IMR-90 (cell line): ENCODE data around the gene ATP11A. TPM values are rescaled to one million over a fixed set of nuclear protein-coding genes. Genes with fewer than 3 reads are reported as not detected.

ENCODE experiments used
- ATAC-seq: fragments of 200-7000 bp; cut with Tn5 transposase; 2 replicates; pipeline ENCODE4 v1.9.1; 2020; ENCODE audit warnings: low read depth, mild to moderate bottlenecking, moderate library complexity
- BruUV-seq: library from RNA; stranded (reverse); fragments of 400-500 nt; replicated peaks from 2 replicates; lab custom pipeline; 2021; lab: Mats Ljungman, UMichigan
- CTCF ChIA-PET: fragments of 300-600 bp; formaldehyde crosslinking; extraction: SDS; loops from one replicate; lab custom pipeline; 2021; ENCODE audit warnings: antibody characterized with exemption; lab: Yijun Ruan, JAX
- POLR2A ChIA-PET: fragments of 300-600 bp; sonication (Branson Sonifier 250); formaldehyde crosslinking; loops from one replicate; lab custom pipeline; 2022; ENCODE audit warnings: antibody characterized with exemption; ENCODE audit not compliant: unreplicated experiment; lab: Charles Lee
- DNase-seq: peaks from one replicate; pipeline ENCODE4 v3.0.0; 2013
- H2AFZ ChIP-seq: replicated peaks from 2 replicates; pipeline ENCODE3; 2013; ENCODE audit warnings: low read length, mild to moderate bottlenecking; ENCODE audit not compliant: poor library complexity
- H2AK5ac ChIP-seq: 2 replicates; pipeline ENCODE4 v1.6.1; 2013; ENCODE audit warnings: low read depth, low read length, inconsistent platforms
- H2AK9ac ChIP-seq: replicated peaks from 2 replicates; pipeline ENCODE3; 2013; ENCODE audit warnings: mild to moderate bottlenecking, low read depth, low read length, moderate library complexity; ENCODE audit not compliant: poor library complexity
- H2BK120ac ChIP-seq: 2 replicates; pipeline ENCODE4 v1.6.1; 2013; ENCODE audit warnings: low read depth, low read length, inconsistent platforms
- H2BK15ac ChIP-seq: 3 replicates; pipeline ENCODE4 v1.6.1; 2013; ENCODE audit warnings: low read depth, low read length, inconsistent platforms
- H2BK20ac ChIP-seq: 2 replicates; pipeline ENCODE4 v1.6.1; 2013; ENCODE audit warnings: low read depth, mild to moderate bottlenecking, inconsistent platforms, low read length, moderate library complexity
- H2BK5ac ChIP-seq: 2 replicates; pipeline ENCODE4 v1.6.1; 2013; ENCODE audit warnings: mild to moderate bottlenecking, low read depth, low read length, inconsistent platforms; ENCODE audit not compliant: poor library complexity, severe bottlenecking
- H3K14ac ChIP-seq: replicated peaks from 2 replicates; pipeline ENCODE4 v1.6.1; 2013; ENCODE audit warnings: low read depth, low read length, inconsistent platforms
- H3K18ac ChIP-seq: 2 replicates; pipeline ENCODE4 v1.6.1; 2013; ENCODE audit warnings: low read depth, low read length, control low read depth
- H3K23ac ChIP-seq: 2 replicates; pipeline ENCODE4 v1.6.1; 2013; ENCODE audit warnings: low read depth, low read length, inconsistent platforms
- H3K27ac ChIP-seq: 2 replicates; pipeline ENCODE4 v1.5.1; 2013; ENCODE audit warnings: mild to moderate bottlenecking, control low read depth, low read length; ENCODE audit not compliant: insufficient read depth
- H3K27me3 ChIP-seq: 2 replicates; pipeline ENCODE4 v1.6.1; 2013; ENCODE audit warnings: low read length; ENCODE audit not compliant: control insufficient read depth, insufficient read depth
- H3K36me3 ChIP-seq: 2 replicates; pipeline ENCODE4 v1.6.1; 2013; ENCODE audit warnings: low read length, mixed read lengths; ENCODE audit not compliant: control insufficient read depth, insufficient read depth
- H3K4ac ChIP-seq: 2 replicates; pipeline ENCODE4 v1.6.1; 2013; ENCODE audit warnings: low read depth, low read length, inconsistent platforms
- H3K4me1 ChIP-seq: 2 replicates; pipeline ENCODE4 v1.6.1; 2013; ENCODE audit warnings: low read length, mixed read lengths; ENCODE audit not compliant: control insufficient read depth, insufficient read depth
- H3K4me2 ChIP-seq: 2 replicates; pipeline ENCODE4 v1.6.1; 2013; ENCODE audit warnings: low read depth, mild to moderate bottlenecking, control low read depth, low read length, moderate library complexity
- H3K4me3 ChIP-seq: 2 replicates; pipeline ENCODE4 v1.5.1; 2013; ENCODE audit warnings: low read depth, mild to moderate bottlenecking, control low read depth, low read length, moderate library complexity; ENCODE audit not compliant: insufficient read depth
- H3K56ac ChIP-seq: 2 replicates; pipeline ENCODE4 v1.6.1; 2013; ENCODE audit warnings: low read length, inconsistent platforms; ENCODE audit not compliant: insufficient read depth; ENCODE audit errors: extremely low read depth
- H3K79me1 ChIP-seq, 2 experiments: 2 replicates each; pipeline ENCODE4 v1.6.1; 2013; ENCODE audit warnings: low read length in 2 of 2, inconsistent platforms in 1 of 2, low read depth in 1 of 2
- H3K9ac ChIP-seq: 2 replicates; pipeline ENCODE4 v1.6.1; 2013; ENCODE audit warnings: low read depth, low read length, control low read depth
- H3K9me1 ChIP-seq: 2 replicates; pipeline ENCODE4 v1.6.1; 2013; ENCODE audit warnings: low read length, inconsistent platforms; ENCODE audit not compliant: insufficient read depth
- H3K9me3 ChIP-seq: 2 replicates; pipeline ENCODE4 v1.6.1; 2013; ENCODE audit warnings: low read length; ENCODE audit not compliant: control insufficient read depth, insufficient read depth
- H4K20me1 ChIP-seq: 2 replicates; pipeline ENCODE4 v1.6.1; 2013; ENCODE audit warnings: low read length, inconsistent platforms; ENCODE audit not compliant: insufficient read depth
- H4K5ac ChIP-seq: 2 replicates; pipeline ENCODE4 v1.6.1; 2013; ENCODE audit warnings: mild to moderate bottlenecking, low read depth, low read length, control low read depth
- H4K8ac ChIP-seq, 2 experiments: 2 replicates each; pipeline ENCODE4 v1.6.1; 2013; ENCODE audit warnings: low read depth in 2 of 2, low read length in 2 of 2, control low read depth in 1 of 2, inconsistent platforms in 1 of 2
- H4K91ac ChIP-seq: 2 replicates; pipeline ENCODE4 v1.6.1; 2013; ENCODE audit warnings: low read depth, low read length, inconsistent platforms; ENCODE audit not compliant: insufficient read depth
- CEBPB ChIP-seq: IDR thresholded peaks from 2 replicates; pipeline ENCODE4 v1.6.1; 2012; ENCODE audit warnings: low read depth, low read length, improper control_type of control experiment
- CHD1 ChIP-seq: IDR thresholded peaks from 2 replicates; pipeline ENCODE4 v1.6.1; 2012; ENCODE audit warnings: low read depth, low read length, improper control_type of control experiment
- CTCF ChIP-seq: conservative IDR thresholded peaks from 2 replicates; pipeline ENCODE4 v1.5.1; 2012; ENCODE audit warnings: mild to moderate bottlenecking, low read depth, low read length, improper control_type of control experiment
- ELK1 ChIP-seq: fragments of 150-350 bp; IDR thresholded peaks from 2 replicates; pipeline ENCODE4 v1.6.1; 2016; ENCODE audit warnings: low read depth, mild to moderate bottlenecking, low read length, moderate library complexity, borderline replicate concordance
- MAFK ChIP-seq: IDR thresholded peaks from 2 replicates; pipeline ENCODE4 v1.6.1; 2012; ENCODE audit warnings: low read depth, low read length, improper control_type of control experiment
- NFE2L2 ChIP-seq: fragments of 150-350 bp; IDR thresholded peaks from 2 replicates; pipeline ENCODE4 v1.6.1; 2016; ENCODE audit warnings: low read depth, mild to moderate bottlenecking, low read length
- POLR2A ChIP-seq: IDR thresholded peaks from 2 replicates; pipeline ENCODE4 v1.6.1; 2012; ENCODE audit warnings: mild to moderate bottlenecking, low read depth, low read length
- RCOR1 ChIP-seq: IDR thresholded peaks from 2 replicates; pipeline ENCODE4 v1.6.1; 2012; ENCODE audit warnings: mild to moderate bottlenecking, low read length, improper control_type of control experiment; ENCODE audit not compliant: insufficient replicate concordance
- RFX5 ChIP-seq: IDR thresholded peaks from 2 replicates; pipeline ENCODE4 v1.8.0; 2012; ENCODE audit warnings: low read depth, mild to moderate bottlenecking, low read length, moderate library complexity
- SMC3 ChIP-seq: fragments of 150-350 bp; IDR thresholded peaks from 2 replicates; pipeline ENCODE4 v1.6.1; 2016; ENCODE audit warnings: low read depth, mild to moderate bottlenecking, antibody characterized with exemption, low read length, moderate library complexity
- WGBS, 2 experiments: methylation state at CpG; one replicate each; pipeline versions ENCODE4 v1.1.5 to v1.1.7; 2013; ENCODE audit warnings: missing lambda C conversion rate in 2 of 2; ENCODE audit not compliant: insufficient read length in 1 of 2; ENCODE audit errors: extremely low coverage in 2 of 2; 5-methylcytosine and 5-hydroxymethylcytosine counted together
- dilution Hi-C: fragments of 300-500 bp; cut with HindIII; formaldehyde crosslinking; loops from one replicate; pipeline ENCODE4 v1.14.3; 2018; ENCODE audit warnings: low sequenced_read_pairs; ENCODE audit not compliant: unreplicated experiment
- in situ Hi-C: fragments of 300-500 bp; cut with MboI; formaldehyde crosslinking; loops from 3 replicates; pipeline ENCODE4 v1.14.3; 2019; ENCODE audit warnings: low sequenced_read_pairs, inconsistent platforms, mixed read lengths
- intact Hi-C: fragments of 100-400 bp; cut with micrococcal nuclease; formaldehyde crosslinking; loops from 2 replicates; pipeline ENCODE4 v1.10.0; 2022
- polyA plus RNA-seq, 3 experiments: library from polyadenylated mRNA; depleted of rRNA; stranded (reverse); fragments of >200 nt; gene quantifications; 2 replicates each; pipeline ENCODE4 v1.2.3, GENCODE V29; 2012; ENCODE audit warnings: low replicate concordance in 1 of 3
- total RNA-seq: library from RNA; depleted of rRNA; stranded (reverse); fragments of >200 nt; gene quantifications from 2 replicates; pipeline ENCODE4 v1.2.3, GENCODE V29; 2012

Gene ATP11A
- total and polyA plus RNA-seq, 2 of the 4 experiments (the other 2 are of a cell fraction): 8.4 to 12.0 TPM

- TF ChIP-seq CHD1: no peak
These were observed 199.8 kb downstream of the ATP11A start (continued) for GRCh38 chr13:112889351-112890290.

- Histone ChIP-seq H3K79me1 (no peaks in the 10 kb centered on the region), H2BK15ac (no peak overlapping the region), H3K4me3 (no peak overlapping the region), H2AFZ (no peak overlapping the region), H3K9me3 (no peaks in the 10 kb centered on the region), H3K56ac (no peak overlapping the region), H3K27ac (no peak overlapping the region), H4K8ac (no peak overlapping the region), H2BK5ac (no peak overlapping the region), H3K36me3 (no peaks in the 10 kb centered on the region), H3K9me1 (peaks cover under 1% of the 10 kb centered on the region; the same call in 1 of the 2 replicates), H3K23ac (no peak overlapping the region), H2AK9ac (no peak overlapping the region), H3K4ac (no peak overlapping the region), H3K14ac (no peak overlapping the region), H3K18ac (no peak overlapping the region), H3K27me3 (peaks cover 56% of the 10 kb centered on the region), H4K5ac (no peak overlapping the region), H3K4me1 (peaks cover 6% of the 10 kb centered on the region; the same call in 1 of the 2 replicates), H2BK20ac (no peak overlapping the region), H3K4me2 (no peak overlapping the region), H3K9ac (no peak overlapping the region), H2AK5ac (no peak overlapping the region), H4K91ac (no peak overlapping the region), H2BK120ac (no peak overlapping the region), H4K20me1 (no peaks in the 10 kb centered on the region)
- ChIA-PET CTCF (no interaction called here), POLR2A (no interaction called here)
- dilution Hi-C loops: no loop called here
- no peak for DNase-seq
- in situ Hi-C loops: no loop called here
- 92% methylated on average over 7 of the region's 27 CpGs; no CpG with 5 or more reads in 1 of the 2 experiments for WGBS, 2 experiments
- ATAC-seq: no peak
- intact Hi-C loops: no loop called here
- BruUV-seq: no TSS peak
- no peak for TF ChIP-seq CEBPB
- TF ChIP-seq NFE2L2: no peak
- no peak for TF ChIP-seq ELK1
- no peak for TF ChIP-seq RCOR1
- no peak for TF ChIP-seq CTCF
- TF ChIP-seq MAFK: no peak
- no peak for TF ChIP-seq POLR2A
- no peak for TF ChIP-seq SMC3
- TF ChIP-seq RFX5: no peak
These were observed 200.7 kb downstream of the ATP11A start for GRCh38 chr13:112890316-112891145.
